Body of pancreas (tissue), 4 donors: ENCODE data around the gene SEC31B. TPM values are rescaled to one million over a fixed set of nuclear protein-coding genes. Genes with fewer than 3 reads are reported as not detected.

Experiments used
- ATAC-seq: fragments of 150-250 bp; one replicate; pipeline ENCODE4 v1.9.1; 2016
- DNase-seq, 4 donors: peaks; one replicate each; pipeline ENCODE4 v3.0.0-alpha.2; 2019
- H3K27ac ChIP-seq, 4 donors: fragments of 200-600 bp; sonication (generic); 1 replicate in 3 of 4; 2 replicates in 1 of 4; pipeline versions ENCODE4 v1.5.1 to v1.6.1; 2016 to 2019; ENCODE audit warnings: mild to moderate bottlenecking in 1 of 4, mixed read lengths in 1 of 4, moderate library complexity in 1 of 4
- H3K27me3 ChIP-seq, 2 donors: fragments of 200-600 bp; sonication (generic); one replicate each; pipeline ENCODE4 v1.6.0; 2016; ENCODE audit warnings: mild to moderate bottlenecking in 1 of 2
- H3K36me3 ChIP-seq, 2 donors: fragments of 200-600 bp; sonication (generic); replicated peaks in 1 of 2; 2 replicates each; pipeline ENCODE4 v1.5.1; 2016; ENCODE audit warnings: low read depth in 2 of 2; ENCODE audit not compliant: insufficient read depth in 1 of 2
- H3K4me1 ChIP-seq: fragments of 200-600 bp; sonication (generic); one replicate; pipeline ENCODE4 v1.6.0; 2016
- H3K4me3 ChIP-seq, 2 donors: fragments of 200-600 bp; sonication (generic); 1 replicate in 1 of 2; 2 replicates in 1 of 2; pipeline ENCODE4 v1.5.1; 2016 to 2019
- H3K9me3 ChIP-seq, 3 donors: fragments of 200-600 bp; sonication (generic); 1 replicate in 2 of 3; 2 replicates in 1 of 3; pipeline ENCODE4 v1.5.1; 2016
- POLR2A ChIP-seq, 3 donors: fragments of 450-650 bp; IDR thresholded peaks; one replicate each; pipeline ENCODE4 v1.6.1; 2016; ENCODE audit warnings: antibody characterized with exemption in 3 of 3, mild to moderate bottlenecking in 2 of 3
- WGBS, 2 donors: methylation state at CpG; one replicate each; pipeline ENCODE4 v1.1.5; 2017; 5-methylcytosine and 5-hydroxymethylcytosine counted together
- intact Hi-C: fragments of 100-400 bp; cut with DNase I; formaldehyde crosslinking; loops from one replicate; pipeline ENCODE4 v1.15.1; 2023
- total RNA-seq, 2 donors: library from RNA; depleted of rRNA; stranded (reverse); fragments of >200 nt; gene quantifications; one replicate each; pipeline ENCODE4 v1.1.0, GENCODE V29; 2016
- TF ChIP-seq, protein P1 (sequence below), 7 experiments: fragments of 450-650 bp in 4 of 7; fragments of 200-600 bp in 3 of 7; sonication (generic) in 3 of 7; IDR thresholded peaks; one replicate each; pipeline ENCODE4 v1.5.1; 2016 to 2019; ENCODE audit warnings: antibody characterized with exemption in 7 of 7

SEC31B gene
- total RNA-seq, 2 donors from 2014 or later = 4.3 to 6.5 TPM

DNA sequence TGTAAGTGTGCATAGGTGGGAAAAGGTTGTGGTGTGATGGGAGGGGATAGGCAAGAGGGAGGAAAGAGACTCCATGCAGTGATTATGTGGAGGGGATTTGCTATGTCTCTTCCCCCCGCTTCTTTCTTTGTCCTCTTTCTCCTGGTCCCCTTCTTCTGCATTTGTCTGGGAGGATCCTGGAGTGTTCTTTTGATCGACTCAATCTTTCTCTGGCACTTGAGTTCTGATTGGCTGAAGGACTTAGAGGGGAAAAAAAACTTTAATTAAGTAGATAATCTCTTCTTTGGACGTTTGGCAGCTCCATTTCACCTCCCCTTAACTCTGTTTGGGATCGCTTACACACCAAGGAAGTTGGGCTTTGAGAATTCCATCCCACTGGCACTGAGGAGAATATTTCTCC lies 57.0 kb downstream of the SEC31B start, which contains the start of gene WNT8B:
TSS of gene WNT8B (plus strand) at position 301 of the 400 bp plus-strand sequence. CDS start 160 bp downstream, outside the sequence.
- Histone ChIP-seq H3K4me3 (no peak within 1 kb of the TSS), H3K27me3 (no peaks in the 10 kb centered on the region), H3K27ac (no peak within 1 kb of the TSS), H3K4me1 (no peaks in the 10 kb centered on the region), H3K36me3 (no peaks in the 10 kb centered on the region), H3K9me3 (no peaks in the 10 kb centered on the region)
- no peak for TF ChIP-seq POLR2A (IDR thresholded peaks at IDR 0.05)
- TF ChIP-seq, protein P1, sequence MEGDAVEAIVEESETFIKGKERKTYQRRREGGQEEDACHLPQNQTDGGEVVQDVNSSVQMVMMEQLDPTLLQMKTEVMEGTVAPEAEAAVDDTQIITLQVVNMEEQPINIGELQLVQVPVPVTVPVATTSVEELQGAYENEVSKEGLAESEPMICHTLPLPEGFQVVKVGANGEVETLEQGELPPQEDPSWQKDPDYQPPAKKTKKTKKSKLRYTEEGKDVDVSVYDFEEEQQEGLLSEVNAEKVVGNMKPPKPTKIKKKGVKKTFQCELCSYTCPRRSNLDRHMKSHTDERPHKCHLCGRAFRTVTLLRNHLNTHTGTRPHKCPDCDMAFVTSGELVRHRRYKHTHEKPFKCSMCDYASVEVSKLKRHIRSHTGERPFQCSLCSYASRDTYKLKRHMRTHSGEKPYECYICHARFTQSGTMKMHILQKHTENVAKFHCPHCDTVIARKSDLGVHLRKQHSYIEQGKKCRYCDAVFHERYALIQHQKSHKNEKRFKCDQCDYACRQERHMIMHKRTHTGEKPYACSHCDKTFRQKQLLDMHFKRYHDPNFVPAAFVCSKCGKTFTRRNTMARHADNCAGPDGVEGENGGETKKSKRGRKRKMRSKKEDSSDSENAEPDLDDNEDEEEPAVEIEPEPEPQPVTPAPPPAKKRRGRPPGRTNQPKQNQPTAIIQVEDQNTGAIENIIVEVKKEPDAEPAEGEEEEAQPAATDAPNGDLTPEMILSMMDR (IDR thresholded peaks at IDR 0.05) = no peak
- no peak for DNase-seq
- intact Hi-C loops = no loop called here
- 60 to 61% methylated on average over 4 of the region's 4 CpGs for WGBS, 2 donors
- no peak for ATAC-seq

DNA sequence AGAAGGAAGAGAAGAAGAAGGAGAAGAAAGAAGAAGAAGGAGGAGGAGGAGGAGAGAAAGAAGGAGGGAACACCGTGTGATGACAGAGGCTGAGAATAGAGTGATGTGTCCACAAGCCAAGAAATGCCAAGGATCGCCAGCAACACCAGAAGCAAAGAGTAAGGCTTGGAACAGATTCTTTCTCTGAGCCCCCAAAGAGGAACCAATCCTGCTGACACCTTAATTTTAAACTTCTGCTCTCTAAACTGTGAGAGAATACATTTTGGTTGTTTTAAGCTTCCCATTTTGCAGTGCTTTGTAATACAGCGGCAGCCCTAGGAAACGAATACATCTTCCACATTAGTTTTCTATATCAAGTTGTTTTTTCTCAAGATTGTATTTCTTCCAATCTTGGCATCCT lies 70.7 kb downstream of the SEC31B start:
- H3K9me3 ChIP-seq = no peaks in the 10 kb centered on the region
- H3K4me1 ChIP-seq = no peaks in the 10 kb centered on the region
- DNase-seq (no peak), ATAC-seq (no peak)
- H3K27me3 ChIP-seq = no peaks in the 10 kb centered on the region
- TF ChIP-seq POLR2A (IDR thresholded peaks at IDR 0.05) = no peak
- TF ChIP-seq, protein P1 (IDR thresholded peaks at IDR 0.05) = no peak
- H3K4me3 ChIP-seq = no peak overlapping the region
- WGBS, 2 donors = 80 to 81% methylated on average over 4 of the region's 4 CpGs
- intact Hi-C loops = no loop called here
- no peaks in the 10 kb centered on the region for H3K36me3 ChIP-seq
- no peak overlapping the region for H3K27ac ChIP-seq

DNA sequence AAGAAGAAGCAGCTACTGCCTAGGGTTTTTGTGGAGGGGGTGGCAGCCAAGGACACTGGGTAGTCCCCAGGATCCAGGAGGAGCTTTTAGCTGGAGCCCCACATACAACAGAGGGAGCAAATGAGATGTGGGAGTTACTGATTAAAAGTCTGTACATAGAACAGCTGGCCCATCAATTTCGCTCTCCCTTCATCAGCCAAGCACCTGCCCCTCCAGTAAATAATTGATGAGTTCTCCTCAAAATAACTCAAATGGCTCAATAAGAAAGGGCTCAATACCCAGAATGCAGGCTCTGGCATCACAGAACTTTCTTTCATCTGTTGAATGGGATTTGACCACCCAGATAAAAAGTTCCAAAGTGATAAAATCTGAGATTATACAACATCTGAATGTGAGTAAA lies 72.0 kb downstream of the SEC31B start:
- Histone ChIP-seq H3K27ac (no peak overlapping the region), H3K9me3 (no peaks in the 10 kb centered on the region), H3K4me1 (peaks cover 3% of the 10 kb centered on the region), H3K4me3 (no peak overlapping the region), H3K36me3 (no peaks in the 10 kb centered on the region), H3K27me3 (no peaks in the 10 kb centered on the region)
- DNase-seq (no peak), ATAC-seq (no peak)
- 76 to 82% methylated on average over 1 of the region's 1 CpG for WGBS, 2 donors
- intact Hi-C loops = no loop called here
- no peak for TF ChIP-seq POLR2A (IDR thresholded peaks at IDR 0.05)
- TF ChIP-seq, protein P1 (IDR thresholded peaks at IDR 0.05) = no peak

DNA sequence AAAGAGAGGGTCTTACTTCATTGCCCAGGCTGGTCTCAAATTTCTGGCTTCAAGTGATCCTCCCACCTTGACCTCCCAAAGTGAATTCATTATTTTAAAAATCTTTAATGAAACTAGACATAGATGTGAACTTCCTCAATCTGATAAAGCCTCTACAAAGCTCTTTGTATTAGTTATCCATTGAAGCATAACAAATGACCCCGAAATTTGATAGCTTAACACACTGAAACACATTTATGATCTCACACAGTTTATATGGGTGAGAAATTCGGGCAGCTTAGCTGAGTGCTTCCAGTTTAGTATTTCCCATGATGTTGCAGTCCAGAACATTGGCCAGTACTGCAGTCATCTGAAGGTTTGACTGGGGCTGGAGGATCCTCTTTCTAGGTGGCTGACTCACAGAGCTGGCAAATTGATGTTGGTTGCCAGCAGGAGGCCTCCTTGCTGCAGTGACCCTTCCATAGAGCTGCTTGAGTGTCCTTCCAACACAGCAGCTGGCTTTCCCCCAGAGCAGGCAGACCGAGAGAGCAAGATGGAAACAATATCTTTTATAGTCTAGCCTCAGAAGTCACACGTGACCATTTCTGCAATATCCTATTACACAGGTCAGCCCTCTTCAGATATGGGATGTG lies 73.4 kb downstream of the SEC31B start:
- TF ChIP-seq, protein P1 (IDR thresholded peaks at IDR 0.05) = no peak
- TF ChIP-seq POLR2A (IDR thresholded peaks at IDR 0.05) = no peak
- no peak for DNase-seq
- H3K4me1 ChIP-seq = peaks cover 7% of the 10 kb centered on the region
- H3K27ac ChIP-seq = no peak overlapping the region
- no peak overlapping the region for H3K4me3 ChIP-seq
- no peaks in the 10 kb centered on the region for H3K36me3 ChIP-seq
- WGBS, 2 donors = 55 to 61% methylated on average over 2 to 4 of the region's 4 CpGs
- no peaks in the 10 kb centered on the region for H3K9me3 ChIP-seq
- no peaks in the 10 kb centered on the region for H3K27me3 ChIP-seq
- no peak for ATAC-seq
- intact Hi-C loops = no loop called here

DNA sequence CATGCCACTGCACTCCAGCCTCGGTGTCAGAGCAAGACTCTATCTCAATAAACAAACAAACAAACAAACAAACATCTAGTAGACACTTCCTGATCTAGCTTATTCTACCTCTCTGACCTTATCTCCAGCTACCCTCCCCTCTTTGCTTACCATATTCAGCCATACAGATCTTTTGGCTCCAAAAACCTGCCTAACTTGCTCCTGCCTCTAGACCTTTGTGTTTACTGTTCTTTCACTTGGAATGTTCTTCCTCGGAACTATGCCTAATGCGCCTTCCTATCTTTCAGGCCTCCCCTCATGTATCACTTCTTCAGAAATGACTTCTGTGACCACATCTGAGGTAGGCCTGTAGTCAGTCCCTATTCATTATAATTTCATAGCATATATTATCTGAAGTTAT lies 77.1 kb downstream of the SEC31B start:
- ATAC-seq (peak; percentile 12), DNase-seq (peak in 2 of 4 donors; percentile 10 to 17)
- WGBS, 2 donors = 29 to 43% methylated on average over 3 of the region's 3 CpGs

More for the DNA sequence above, 77.1 kb downstream of the SEC31B start:
- Histone ChIP-seq H3K4me1 (peaks cover 7% of the 10 kb centered on the region), H3K27me3 (no peaks in the 10 kb centered on the region), H3K27ac (no peak overlapping the region), H3K4me3 (no peak overlapping the region), H3K9me3 (no peaks in the 10 kb centered on the region), H3K36me3 (no peaks in the 10 kb centered on the region)
- intact Hi-C loops = no loop called here
- no peak for TF ChIP-seq POLR2A (IDR thresholded peaks at IDR 0.05)
